ENCODE results near the gene S100Z. TPM values are rescaled to one million over a fixed set of nuclear protein-coding genes. Genes with fewer than 3 reads are reported as not detected.
"Not testable (repeated sequence)": the region's sequence is repeated elsewhere in the genome, so short reads cannot be mapped to it uniquely, and the experiment has no call there.

S100Z gene
- total RNA-seq, 1 donor from 2014 or later = not detected

- H3K4me1 ChIP-seq = no peaks in the 10 kb centered on the region
- no peaks in the 10 kb centered on the region for H3K36me3 ChIP-seq
- H3F3A ChIP-seq (ENCODE audit: low read depth) = no peaks in the 10 kb centered on the region
- peaks cover 1% of the 10 kb centered on the region for H3K9me3 ChIP-seq (ENCODE audit: low read depth)
- Mint-ChIP-seq H3K4me3 (no peak overlapping the region), H3K9me3 (peaks cover 26% of the 10 kb centered on the region), H3K27ac (no peak overlapping the region), H3K4me1 (no peaks in the 10 kb centered on the region), H3K36me3 (no peaks in the 10 kb centered on the region), H3K27me3 (ENCODE audit: insufficient read depth, low read depth) (peaks cover 2% of the 10 kb centered on the region)
- TF ChIP-seq EZH2 (IDR thresholded peaks at IDR 0.05) (no peak), CTCF (IDR thresholded peaks at IDR 0.05) (no peak), EZH2phosphoT487 (IDR thresholded peaks at IDR 0.05) (no peak)
- no peaks in the 10 kb centered on the region for H4K20me1 ChIP-seq (ENCODE audit: low read depth)
- H3K9ac ChIP-seq = no peak overlapping the region
- H3K27ac ChIP-seq = no peak overlapping the region
- H3K79me2 ChIP-seq (ENCODE audit: low read depth) = no peaks in the 10 kb centered on the region
- DNase-seq (ENCODE audit: low spot score) = no peak
- no peaks in the 10 kb centered on the region for H3K27me3 ChIP-seq
- no peak overlapping the region for H2AFZ ChIP-seq (replicated peaks)
- no peak overlapping the region for H3K4me3 ChIP-seq
- H3K4me2 ChIP-seq = no peak overlapping the region
These were observed 51.7 kb downstream of the S100Z start for GRCh38 chr5:76901522-76901921.

- TF ChIP-seq EZH2phosphoT487 (IDR thresholded peaks at IDR 0.05) = no peak
- TF ChIP-seq EZH2 (IDR thresholded peaks at IDR 0.05) = no peak
- no peak for TF ChIP-seq CTCF (IDR thresholded peaks at IDR 0.05)
- no peaks in the 10 kb centered on the region for H3K4me1 Mint-ChIP-seq
These were observed 58.4 kb downstream of the S100Z start for GRCh38 chr5:76908166-76908565.

DNA sequence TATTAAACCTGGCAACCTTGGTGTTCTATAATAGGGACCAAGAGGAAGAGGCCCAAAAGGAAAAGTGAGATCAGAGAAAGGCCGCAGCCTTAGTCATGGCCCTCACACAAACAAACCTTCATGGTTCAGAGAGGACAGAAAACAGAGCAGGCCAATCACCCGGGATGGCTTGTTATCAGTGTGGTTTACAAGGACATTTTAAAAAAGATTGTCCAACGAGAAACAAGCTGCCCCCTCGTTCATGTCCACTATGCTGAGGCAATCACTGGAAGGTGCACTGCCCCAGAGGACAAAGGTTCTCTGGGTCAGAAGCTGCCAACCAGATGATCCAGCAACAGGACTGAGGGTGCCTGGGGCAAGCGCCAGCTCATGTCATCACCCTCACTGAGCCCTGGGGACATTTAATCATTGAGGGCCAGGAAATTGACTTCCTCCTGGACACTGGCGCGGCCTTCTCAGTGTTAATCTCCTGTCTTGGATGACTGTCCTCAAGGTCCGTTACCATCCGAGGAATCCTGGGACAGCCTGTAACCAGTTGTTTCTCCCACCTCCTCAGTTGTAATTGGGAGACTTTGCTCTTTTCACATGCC is 60.6 kb downstream of the S100Z start:
- not testable (repeated sequence) for H3K27me3 Mint-ChIP-seq (ENCODE audit: insufficient read depth, low read depth); H3K9me3 Mint-ChIP-seq

More at GRCh38 chr5:76908166-76908565, 58.4 kb downstream of the S100Z start:
- Histone ChIP-seq H3K36me3 (no peaks in the 10 kb centered on the region), H3K4me2 (no peak overlapping the region), H4K20me1 (ENCODE audit: low read depth) (no peaks in the 10 kb centered on the region), H3K27ac (no peak overlapping the region), H3K9ac (no peak overlapping the region), H3K4me1 (no peaks in the 10 kb centered on the region), H2AFZ (replicated peaks) (no peak overlapping the region), H3K9me3 (ENCODE audit: low read depth) (no peaks in the 10 kb centered on the region), H3K4me3 (no peak overlapping the region), H3F3A (ENCODE audit: low read depth) (no peaks in the 10 kb centered on the region), H3K27me3 (no peaks in the 10 kb centered on the region), H3K79me2 (ENCODE audit: low read depth) (no peaks in the 10 kb centered on the region)
- Mint-ChIP-seq H3K27me3 (ENCODE audit: insufficient read depth, low read depth) (peaks cover 5% of the 10 kb centered on the region), H3K36me3 (no peaks in the 10 kb centered on the region), H3K27ac (no peak overlapping the region), H3K9me3 (peaks cover 4% of the 10 kb centered on the region), H3K4me3 (no peak overlapping the region)
- no peak for DNase-seq (ENCODE audit: low spot score)

DNA sequence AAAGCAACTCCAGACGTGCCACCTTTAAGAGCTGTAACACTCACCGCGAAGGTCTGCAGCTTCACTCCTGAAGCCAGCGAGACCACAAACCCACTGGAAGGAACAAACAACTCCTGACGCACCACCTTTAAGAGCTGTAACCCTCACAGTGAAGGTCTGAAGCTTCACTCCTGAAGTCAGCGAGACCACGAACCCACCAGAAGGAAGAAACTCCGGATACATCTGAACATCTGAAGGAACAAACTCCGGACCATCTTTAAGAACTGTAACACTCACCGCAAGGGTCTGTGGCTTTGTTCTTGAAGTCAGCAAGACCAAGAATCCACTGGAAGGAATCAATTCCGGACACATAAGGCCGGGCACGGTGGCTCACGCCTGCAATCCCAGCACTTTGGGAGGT is 64.9 kb downstream of the S100Z start:
- not testable (repeated sequence) for H3K4me3 ChIP-seq; H4K20me1 ChIP-seq (ENCODE audit: low read depth); H3F3A ChIP-seq (ENCODE audit: low read depth); H3K27me3 Mint-ChIP-seq (ENCODE audit: insufficient read depth, low read depth); H3K27ac Mint-ChIP-seq; H3K4me1 Mint-ChIP-seq; H3K9ac ChIP-seq; H3K4me3 Mint-ChIP-seq; H3K4me1 ChIP-seq; H3K36me3 ChIP-seq; H3K9me3 Mint-ChIP-seq; H3K36me3 Mint-ChIP-seq; H3K27me3 ChIP-seq; H3K79me2 ChIP-seq (ENCODE audit: low read depth); H3K27ac ChIP-seq; H2AFZ ChIP-seq (replicated peaks); DNase-seq (ENCODE audit: low spot score); H3K9me3 ChIP-seq (ENCODE audit: low read depth); H3K4me2 ChIP-seq

More for the DNA sequence above, 60.6 kb downstream of the S100Z start:
- not testable (repeated sequence) for H3K9me3 ChIP-seq (ENCODE audit: low read depth); H3K4me3 ChIP-seq; H3K4me3 Mint-ChIP-seq; H3F3A ChIP-seq (ENCODE audit: low read depth); H3K27me3 ChIP-seq; H3K27ac ChIP-seq; H3K4me1 Mint-ChIP-seq; H3K9ac ChIP-seq; DNase-seq (ENCODE audit: low spot score); H3K4me1 ChIP-seq; H3K36me3 ChIP-seq; H2AFZ ChIP-seq (replicated peaks); H4K20me1 ChIP-seq (ENCODE audit: low read depth); H3K79me2 ChIP-seq (ENCODE audit: low read depth); H3K36me3 Mint-ChIP-seq; H3K4me2 ChIP-seq; H3K27ac Mint-ChIP-seq
